ENCODE data around the gene GPA33.

DNA sequence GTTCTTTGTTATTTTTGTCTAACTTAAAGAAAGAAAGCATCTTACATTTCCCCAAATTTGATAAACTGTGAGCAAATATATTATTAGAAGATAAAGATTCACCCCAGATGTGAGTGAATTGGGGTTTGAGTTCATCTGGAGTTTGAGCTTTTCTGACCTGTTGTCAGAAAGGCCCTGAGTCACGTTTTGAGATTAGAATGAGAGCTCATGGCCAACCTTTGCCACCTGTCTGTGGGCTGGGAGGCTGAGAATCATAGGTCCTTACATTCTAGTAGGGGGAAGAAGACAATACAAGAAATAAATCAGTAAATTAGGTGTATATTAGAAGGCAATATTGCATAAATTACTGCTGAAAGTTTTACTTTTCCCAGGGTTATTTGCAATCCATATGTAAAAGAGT, 26.0 kb upstream of the GPA33 start:
- TF ChIP-seq, protein P1, sequence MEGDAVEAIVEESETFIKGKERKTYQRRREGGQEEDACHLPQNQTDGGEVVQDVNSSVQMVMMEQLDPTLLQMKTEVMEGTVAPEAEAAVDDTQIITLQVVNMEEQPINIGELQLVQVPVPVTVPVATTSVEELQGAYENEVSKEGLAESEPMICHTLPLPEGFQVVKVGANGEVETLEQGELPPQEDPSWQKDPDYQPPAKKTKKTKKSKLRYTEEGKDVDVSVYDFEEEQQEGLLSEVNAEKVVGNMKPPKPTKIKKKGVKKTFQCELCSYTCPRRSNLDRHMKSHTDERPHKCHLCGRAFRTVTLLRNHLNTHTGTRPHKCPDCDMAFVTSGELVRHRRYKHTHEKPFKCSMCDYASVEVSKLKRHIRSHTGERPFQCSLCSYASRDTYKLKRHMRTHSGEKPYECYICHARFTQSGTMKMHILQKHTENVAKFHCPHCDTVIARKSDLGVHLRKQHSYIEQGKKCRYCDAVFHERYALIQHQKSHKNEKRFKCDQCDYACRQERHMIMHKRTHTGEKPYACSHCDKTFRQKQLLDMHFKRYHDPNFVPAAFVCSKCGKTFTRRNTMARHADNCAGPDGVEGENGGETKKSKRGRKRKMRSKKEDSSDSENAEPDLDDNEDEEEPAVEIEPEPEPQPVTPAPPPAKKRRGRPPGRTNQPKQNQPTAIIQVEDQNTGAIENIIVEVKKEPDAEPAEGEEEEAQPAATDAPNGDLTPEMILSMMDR (IDR thresholded peaks at IDR 0.05 in 2 of 3, conservative IDR thresholded peaks at IDR 0.05 in 1 of 3; ENCODE audit: insufficient read depth in 2 of 3, low read depth in 1 of 3, low read length in 3 of 3): no peak
- TF ChIP-seq TSC22D4 (tag; IDR thresholded peaks at IDR 0.05): no peak
